Osteoblast (primary cell): Measurements from ENCODE around the gene RECK. TPM values are rescaled to one million over a fixed set of nuclear protein-coding genes. Genes with fewer than 3 reads are reported as not detected.

Experiments used
- DNase-seq: peaks from one replicate; pipeline ENCODE4 v3.0.0; 2011; ENCODE audit warnings: low spot score, mixed read lengths; ENCODE audit not compliant: insufficient read length; ENCODE audit errors: missing footprints
- H2AFZ ChIP-seq: 2 replicates; pipeline ENCODE4 v1.6.0; 2011; ENCODE audit warnings: mild to moderate bottlenecking, low read length
- H3K27ac ChIP-seq: 2 replicates; pipeline ENCODE4 v1.5.1; 2011; ENCODE audit warnings: mild to moderate bottlenecking, low read depth, low read length, moderate library complexity
- H3K27me3 ChIP-seq: 2 replicates; pipeline ENCODE4 v1.6.0; 2012; ENCODE audit warnings: mild to moderate bottlenecking, control low read depth, inconsistent platforms, low read length, moderate library complexity; ENCODE audit not compliant: insufficient read depth
- H3K36me3 ChIP-seq: 2 replicates; pipeline ENCODE4 v1.5.1; 2011; ENCODE audit warnings: mild to moderate bottlenecking, low read length, control low read depth, moderate library complexity; ENCODE audit not compliant: insufficient read depth
- H3K4me1 ChIP-seq: 2 replicates; pipeline ENCODE4 v1.5.1; 2011; ENCODE audit warnings: mild to moderate bottlenecking, low read length, control low read depth, moderate library complexity; ENCODE audit not compliant: insufficient read depth
- H3K4me2 ChIP-seq: 2 replicates; pipeline ENCODE4 v1.6.0; 2011; ENCODE audit warnings: mild to moderate bottlenecking, low read length; ENCODE audit not compliant: insufficient read depth
- H3K4me3 ChIP-seq: fragments of 200-600 bp; sonication (generic); 3 replicates; pipeline ENCODE4 v1.5.1; 2012; ENCODE audit warnings: mild to moderate bottlenecking, low read length, inconsistent platforms; ENCODE audit not compliant: insufficient read depth
- H3K79me2 ChIP-seq: 2 replicates; pipeline ENCODE4 v1.6.0; 2012; ENCODE audit warnings: mild to moderate bottlenecking, low read length, control low read depth, inconsistent platforms; ENCODE audit not compliant: insufficient read depth
- H3K9me3 ChIP-seq: 2 replicates; pipeline ENCODE4 v1.5.1; 2011; ENCODE audit warnings: low read depth, low read length, control low read depth
- H4K20me1 ChIP-seq: 2 replicates; pipeline ENCODE4 v1.6.0; 2012; ENCODE audit warnings: mild to moderate bottlenecking, low read length, control low read depth; ENCODE audit not compliant: insufficient read depth
- total RNA-seq: library from RNA; depleted of rRNA; stranded (reverse); fragments of >200 nt; gene quantifications from 2 replicates; pipeline ENCODE4 v1.2.3, GENCODE V29; 2012
- TF ChIP-seq, protein P1 (sequence below): IDR thresholded peaks from 2 replicates; pipeline ENCODE4 v1.5.1; 2011; ENCODE audit warnings: mild to moderate bottlenecking, low read depth, low read length, moderate library complexity; ENCODE audit errors: extremely low read depth

The RECK gene
- total RNA-seq, 1 donor = 31.5 TPM

DNA sequence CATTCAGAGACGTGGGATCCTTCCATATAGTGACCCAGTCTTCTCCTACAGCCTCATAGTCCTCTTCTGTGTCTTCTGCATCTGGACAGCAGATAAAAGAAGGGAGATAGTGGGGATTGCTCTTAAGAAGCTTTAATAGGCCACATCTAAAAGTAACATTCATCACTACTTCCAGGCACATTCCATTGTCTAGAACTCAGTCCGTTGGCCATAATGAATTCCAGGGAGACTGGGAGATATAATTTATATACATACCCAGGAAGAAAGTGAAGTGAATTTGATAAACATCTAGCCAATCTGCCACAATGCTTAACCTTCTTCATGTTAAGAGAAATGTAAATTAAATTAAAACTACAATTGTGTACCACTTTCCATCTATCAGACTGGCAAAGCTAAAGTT lies 77.3 kb downstream of the RECK start:
- H3K27me3 ChIP-seq = no peaks in the 10 kb centered on the region
- H3K9me3 ChIP-seq = no peaks in the 10 kb centered on the region
- H3K27ac ChIP-seq = no peak overlapping the region
- no peaks in the 10 kb centered on the region for H3K4me1 ChIP-seq
- H3K4me3 ChIP-seq = no peak overlapping the region
- no peak for DNase-seq
- no peaks in the 10 kb centered on the region for H4K20me1 ChIP-seq
- H2AFZ ChIP-seq = no peak overlapping the region
- H3K79me2 ChIP-seq = no peaks in the 10 kb centered on the region
- TF ChIP-seq, protein P1, sequence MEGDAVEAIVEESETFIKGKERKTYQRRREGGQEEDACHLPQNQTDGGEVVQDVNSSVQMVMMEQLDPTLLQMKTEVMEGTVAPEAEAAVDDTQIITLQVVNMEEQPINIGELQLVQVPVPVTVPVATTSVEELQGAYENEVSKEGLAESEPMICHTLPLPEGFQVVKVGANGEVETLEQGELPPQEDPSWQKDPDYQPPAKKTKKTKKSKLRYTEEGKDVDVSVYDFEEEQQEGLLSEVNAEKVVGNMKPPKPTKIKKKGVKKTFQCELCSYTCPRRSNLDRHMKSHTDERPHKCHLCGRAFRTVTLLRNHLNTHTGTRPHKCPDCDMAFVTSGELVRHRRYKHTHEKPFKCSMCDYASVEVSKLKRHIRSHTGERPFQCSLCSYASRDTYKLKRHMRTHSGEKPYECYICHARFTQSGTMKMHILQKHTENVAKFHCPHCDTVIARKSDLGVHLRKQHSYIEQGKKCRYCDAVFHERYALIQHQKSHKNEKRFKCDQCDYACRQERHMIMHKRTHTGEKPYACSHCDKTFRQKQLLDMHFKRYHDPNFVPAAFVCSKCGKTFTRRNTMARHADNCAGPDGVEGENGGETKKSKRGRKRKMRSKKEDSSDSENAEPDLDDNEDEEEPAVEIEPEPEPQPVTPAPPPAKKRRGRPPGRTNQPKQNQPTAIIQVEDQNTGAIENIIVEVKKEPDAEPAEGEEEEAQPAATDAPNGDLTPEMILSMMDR = no peak
- peaks cover 76% of the 10 kb centered on the region for H3K36me3 ChIP-seq
- no peak overlapping the region for H3K4me2 ChIP-seq

GRCh38 chr9:36116593-36116992 lies 79.9 kb downstream of the RECK start:
- Histone ChIP-seq H3K27me3 (no peaks in the 10 kb centered on the region), H3K4me3 (no peak overlapping the region), H3K27ac (no peak overlapping the region), H3K4me2 (no peak overlapping the region), H3K79me2 (no peaks in the 10 kb centered on the region), H3K9me3 (no peaks in the 10 kb centered on the region), H3K36me3 (peaks cover 75% of the 10 kb centered on the region), H2AFZ (no peak overlapping the region), H3K4me1 (no peaks in the 10 kb centered on the region), H4K20me1 (no peaks in the 10 kb centered on the region)
- DNase-seq = no peak
- TF ChIP-seq, protein P1 = no peak

DNA sequence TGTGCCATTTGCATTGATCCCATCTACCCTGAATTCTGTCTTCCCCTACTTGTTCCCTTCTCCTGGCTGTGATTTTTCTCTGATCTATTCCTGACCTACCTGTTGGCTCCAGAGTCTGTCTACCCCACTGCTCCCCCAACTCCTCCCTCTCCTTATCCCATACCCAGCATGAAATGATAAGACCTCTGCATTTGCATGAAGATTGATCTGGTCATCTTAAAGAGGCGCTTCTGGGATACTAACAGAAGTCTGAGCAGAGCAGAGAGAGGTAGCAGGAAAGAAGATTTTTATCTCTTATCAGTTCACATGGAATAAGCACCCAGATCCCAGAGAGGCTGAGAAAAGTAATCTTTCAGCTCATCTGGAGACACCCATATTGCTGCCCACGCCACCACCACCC lies 81.5 kb downstream of the RECK start:
- Histone ChIP-seq H3K4me1 (no peaks in the 10 kb centered on the region), H3K79me2 (no peaks in the 10 kb centered on the region), H3K4me2 (no peak overlapping the region), H4K20me1 (no peaks in the 10 kb centered on the region), H3K9me3 (no peaks in the 10 kb centered on the region), H3K27me3 (no peaks in the 10 kb centered on the region), H2AFZ (no peak overlapping the region), H3K27ac (no peak overlapping the region), H3K36me3 (peaks cover 78% of the 10 kb centered on the region), H3K4me3 (no peak overlapping the region)
- no peak for DNase-seq
- TF ChIP-seq, protein P1 = no peak

- Histone ChIP-seq H4K20me1 (no peaks in the 10 kb centered on the region), H3K4me1 (no peaks in the 10 kb centered on the region), H3K4me3 (no peak overlapping the region), H3K36me3 (peaks cover 78% of the 10 kb centered on the region), H2AFZ (no peak overlapping the region), H3K27ac (no peak overlapping the region), H3K9me3 (no peaks in the 10 kb centered on the region), H3K27me3 (no peaks in the 10 kb centered on the region), H3K79me2 (no peaks in the 10 kb centered on the region), H3K4me2 (no peak overlapping the region)
- TF ChIP-seq, protein P1 = no peak
- DNase-seq = no peak
Measured at GRCh38 chr9:36118706-36119105, 82.0 kb downstream of the RECK start.
